CD1c-positive myeloid dendritic cell (primary cell): Measurements from ENCODE around the gene KRTAP20-1.

ENCODE experiments used
- DNase-seq: peaks from one replicate; pipeline ENCODE4 v3.0.0-alpha.2; 2016; ENCODE audit errors: extremely low spot score

KRTAP20-1 gene, protein sequence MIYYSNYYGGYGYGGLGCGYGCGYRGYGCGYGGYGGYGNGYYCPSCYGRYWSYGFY

GRCh38 chr21:30616125-30616524 is at the start of gene KRTAP20-1:
Gene KRTAP20-1, plus strand, starts transcription at chr21:30616425. Its CDS starts 30 bp downstream, at chr21:30616455.
- no peak for DNase-seq

- DNase-seq = no peak
Measured at GRCh38 chr21:30567617-30568016, 48.6 kb upstream of the KRTAP20-1 start.

GRCh38 chr21:30577766-30578165 is 38.5 kb upstream of the KRTAP20-1 start:
- no peak for DNase-seq

DNA sequence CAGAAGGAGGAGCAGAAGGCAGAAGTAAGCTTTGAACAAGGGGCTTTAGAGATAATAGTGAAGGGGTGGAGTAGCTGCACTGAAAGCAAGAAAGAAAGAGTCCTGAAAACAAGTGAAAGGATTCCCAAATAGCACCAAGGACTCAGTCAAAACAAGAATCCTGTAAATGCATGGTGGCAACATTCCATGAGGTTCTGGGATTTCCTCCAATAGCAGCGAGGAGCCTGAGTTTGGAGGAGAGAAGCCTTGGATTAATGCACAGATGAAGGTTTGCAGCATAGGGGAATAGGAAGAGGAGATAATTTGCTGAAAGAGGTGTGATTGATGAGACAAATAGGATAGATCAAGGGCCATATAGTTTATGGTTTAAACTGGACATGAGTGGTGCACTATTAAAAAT is 36.9 kb upstream of the KRTAP20-1 start:
- DNase-seq = no peak

- DNase-seq = no peak
Measured at GRCh38 chr21:30580132-30580531, 36.1 kb upstream of the KRTAP20-1 start.

DNA sequence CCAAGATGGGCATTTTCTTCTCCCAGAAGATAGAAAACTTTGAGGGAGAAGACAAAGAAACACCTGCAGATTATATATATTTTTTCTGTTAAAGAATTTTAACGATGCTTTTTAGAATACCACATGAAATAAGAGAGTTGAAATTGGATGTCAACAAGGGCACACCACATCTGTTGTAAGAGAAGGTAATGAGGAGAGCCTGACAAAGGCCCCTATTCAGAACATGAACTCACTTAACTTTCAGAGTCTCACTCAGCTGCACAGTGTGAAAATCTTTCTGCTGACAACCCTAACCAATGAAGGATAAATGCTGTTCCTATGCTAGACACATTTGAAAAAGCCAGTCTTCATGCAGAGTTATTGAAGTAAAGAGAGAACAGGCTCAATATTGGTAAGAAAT is 33.4 kb upstream of the KRTAP20-1 start:
- no peak for DNase-seq

GRCh38 chr21:30590297-30590696 is 25.9 kb upstream of the KRTAP20-1 start, which contains the start of gene KRTAP22-2:
Gene KRTAP22-2, minus strand, starts transcription at chr21:30590397.
- no peak for DNase-seq

GRCh38 chr21:30592140-30592539 is 24.1 kb upstream of the KRTAP20-1 start, which contains the start of gene KRTAP6-3:
Gene KRTAP6-3, plus strand, starts transcription at chr21:30592440. Its CDS starts 6 bp downstream, at chr21:30592446.
- no peak for DNase-seq

DNA sequence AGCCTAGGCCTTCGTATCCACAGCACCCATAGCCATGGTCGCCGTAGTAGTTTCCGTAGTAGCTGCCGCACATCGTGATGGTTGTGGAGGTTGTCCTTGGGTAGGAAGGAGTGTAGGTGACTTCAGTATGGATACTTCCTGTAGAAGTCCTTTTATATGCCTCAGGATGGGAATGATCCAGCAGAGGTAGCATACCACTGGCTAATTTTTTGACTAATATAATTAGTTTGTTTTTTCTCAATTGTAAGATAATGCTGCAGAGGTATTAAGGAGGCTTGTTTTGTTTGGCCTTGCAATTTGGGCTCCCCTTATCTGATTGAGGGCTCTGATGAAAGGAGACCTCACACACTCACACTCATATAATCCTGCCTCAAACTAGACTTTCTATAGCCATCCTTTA is 17.4 kb upstream of the KRTAP20-1 start, which contains the start of gene KRTAP6-2:
Gene KRTAP6-2 (minus strand): TSS at position 101 of the 400 bp plus-strand sequence. CDS start 28 bp downstream, at position 73.
- no peak for DNase-seq

DNA sequence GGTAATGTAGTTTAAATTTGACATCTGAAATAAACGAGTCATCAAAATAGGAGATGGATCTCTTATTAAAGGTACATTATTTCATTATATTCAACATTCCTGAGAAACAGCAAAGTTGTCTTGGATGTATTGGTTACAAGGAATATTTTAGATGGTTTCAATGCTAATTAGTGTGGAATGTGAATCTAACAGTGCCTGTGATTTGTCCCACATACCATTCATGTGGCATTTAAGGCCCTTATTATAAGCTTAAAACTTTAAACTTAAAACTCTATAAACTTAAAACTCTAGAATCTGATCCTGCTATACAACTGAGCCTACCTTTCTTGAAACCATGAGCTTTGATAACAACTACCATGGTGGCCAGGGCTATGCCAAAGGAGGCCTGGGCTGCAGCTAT is 15.4 kb upstream of the KRTAP20-1 start, which contains the start of gene KRTAP22-1:
Gene KRTAP22-1 (plus strand): TSS at position 301 of the 400 bp plus-strand sequence.
- DNase-seq = no peak

DNA sequence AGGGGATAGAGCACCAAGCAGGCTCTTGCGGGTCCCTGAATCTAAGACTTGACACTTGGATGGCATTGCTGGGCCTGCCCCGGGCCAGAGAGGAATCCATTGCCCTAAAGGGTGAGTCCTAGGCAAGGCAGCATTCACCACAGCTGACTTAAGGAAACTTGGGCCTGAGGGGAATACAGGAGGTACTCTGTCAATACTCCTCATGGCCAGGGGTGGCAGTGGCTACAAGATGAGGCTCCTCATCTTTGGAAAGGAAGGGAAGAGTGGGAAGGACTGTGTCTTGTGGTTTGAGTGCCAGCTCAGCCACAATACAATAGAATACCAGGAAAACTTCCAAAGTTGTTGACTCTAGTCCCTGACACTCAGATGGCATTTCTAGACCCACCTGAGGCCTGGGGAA is 10.3 kb upstream of the KRTAP20-1 start:
- DNase-seq = no peak

DNA sequence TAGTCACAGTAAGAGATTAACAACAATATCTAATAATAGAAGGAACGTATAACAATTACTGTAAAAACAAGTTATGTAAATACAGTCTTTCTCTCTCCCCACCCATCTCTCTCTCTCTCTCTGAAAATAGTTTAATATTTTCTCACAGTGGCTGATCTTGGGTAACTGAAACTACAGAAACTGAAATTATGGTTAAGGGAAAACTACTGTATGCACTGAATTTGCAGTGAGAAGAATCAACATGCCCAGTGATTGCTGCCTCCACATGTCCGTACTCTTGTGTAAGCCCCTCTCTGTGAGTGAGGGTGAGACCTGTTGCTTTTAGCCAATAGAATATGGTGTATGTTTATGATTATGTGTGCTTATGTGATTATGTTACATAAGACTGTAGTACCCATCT is 4.1 kb upstream of the KRTAP20-1 start:
- DNase-seq = no peak

DNA sequence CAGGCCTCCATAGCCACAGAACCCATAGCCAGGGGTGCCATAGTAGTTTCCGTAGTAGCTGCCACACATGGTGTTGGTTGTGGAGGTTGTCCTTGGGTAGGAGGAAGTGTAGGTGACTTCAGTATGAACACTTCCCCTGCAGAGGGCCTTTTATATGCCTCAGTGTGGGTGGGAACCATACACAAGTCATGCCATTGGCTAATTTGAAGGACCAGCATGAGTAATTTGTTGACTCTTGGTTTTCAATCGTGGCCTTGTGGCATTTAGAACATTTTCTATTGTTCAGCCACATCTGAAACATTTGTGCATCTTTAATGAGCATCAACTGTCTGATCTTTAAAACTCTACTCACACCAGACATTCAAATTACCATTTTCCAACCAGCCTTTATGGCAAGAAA is 2.4 kb upstream of the KRTAP20-1 start, which contains the start of gene KRTAP6-1:
Gene KRTAP6-1 (minus strand): TSS at position 95 of the 400 bp plus-strand sequence. CDS start 26 bp downstream, at position 69.
- DNase-seq = no peak

GRCh38 chr21:30615199-30615598 is 1.0 kb upstream of the KRTAP20-1 start:
- no peak for DNase-seq

- no peak for DNase-seq
Measured at GRCh38 chr21:30620080-30620479, 3.9 kb downstream of the KRTAP20-1 start.

DNA sequence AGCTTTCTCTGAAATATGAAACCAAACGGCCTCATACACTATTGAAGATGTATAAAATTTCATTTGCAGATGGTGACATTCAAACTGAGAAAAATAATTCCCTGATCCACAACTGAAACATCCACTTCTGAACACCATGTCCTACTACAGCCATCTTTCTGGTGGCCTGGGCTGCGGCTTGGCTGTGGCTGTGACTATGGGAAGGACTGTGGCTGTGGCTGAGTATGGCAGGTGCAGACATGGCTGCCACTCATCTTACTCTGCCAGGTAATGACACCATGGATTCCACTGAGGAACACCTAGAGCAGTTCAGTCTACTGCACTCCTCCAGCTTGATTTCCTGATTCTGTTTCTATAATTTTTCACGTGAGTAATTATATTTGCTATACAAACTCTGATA is 4.3 kb downstream of the KRTAP20-1 start, which contains the start of gene KRTAP20-4:
Gene KRTAP20-4 (plus strand): TSS at position 106 of the 400 bp plus-strand sequence.
- DNase-seq = no peak

DNA sequence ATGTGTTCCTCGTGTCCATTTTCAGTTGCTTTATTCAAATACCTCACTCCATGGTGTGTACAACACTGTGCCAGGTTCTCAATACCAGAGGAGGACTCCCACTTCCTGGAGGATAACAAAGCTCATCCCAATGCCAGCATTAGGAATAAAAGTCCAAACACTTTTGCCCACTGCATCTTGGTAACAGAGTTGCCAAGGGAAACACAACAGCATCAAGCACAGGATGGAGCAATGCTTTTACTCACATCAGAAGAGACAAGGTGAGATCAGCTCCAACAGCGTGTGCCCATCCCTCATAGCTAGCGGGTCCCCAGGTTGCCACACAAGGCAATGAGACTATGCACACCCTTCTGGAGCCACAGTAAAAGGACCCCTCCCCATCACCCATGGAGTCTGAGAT is 7.1 kb downstream of the KRTAP20-1 start:
- DNase-seq = no peak

- no peak for DNase-seq
Measured at GRCh38 chr21:30625449-30626165, 9.4 kb downstream of the KRTAP20-1 start.

DNA sequence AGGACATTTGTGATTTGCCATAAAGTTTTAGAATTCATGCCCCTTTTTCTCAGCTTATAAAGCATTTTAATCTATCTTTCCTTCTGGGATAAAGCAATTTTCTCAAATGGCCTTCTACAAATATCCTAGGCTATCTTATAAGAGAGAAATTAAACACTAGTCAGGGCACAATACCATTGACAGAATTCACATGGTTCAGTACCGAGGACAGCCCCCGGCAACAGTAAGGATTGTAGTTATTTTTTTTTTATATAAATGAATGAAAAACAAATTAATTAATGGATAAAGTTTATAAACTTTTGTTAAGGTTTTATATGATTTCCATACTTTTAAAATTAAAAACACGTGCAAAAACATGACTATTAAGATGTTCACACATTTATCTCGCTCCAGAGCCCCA is 11.9 kb downstream of the KRTAP20-1 start:
- DNase-seq = no peak

GRCh38 chr21:30629200-30629599 is 13.0 kb downstream of the KRTAP20-1 start:
- no peak for DNase-seq

DNA sequence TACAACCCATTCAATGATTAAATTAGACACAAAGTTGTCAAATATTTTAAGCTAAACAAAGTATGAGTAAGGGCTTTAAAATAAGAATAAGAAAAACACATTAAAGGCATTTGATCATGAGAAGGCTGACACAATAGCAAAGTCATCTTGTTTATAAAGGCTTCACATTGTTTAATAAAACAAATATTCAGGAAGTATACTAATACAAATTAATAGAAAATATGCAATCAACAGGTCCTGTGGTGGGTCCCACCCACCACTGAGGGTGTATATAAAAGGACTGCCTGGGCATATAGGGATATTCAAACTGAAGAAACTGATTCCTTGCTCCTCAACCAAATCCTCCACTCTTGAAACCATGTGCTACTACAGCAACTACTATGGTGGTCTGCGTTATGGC is 18.7 kb downstream of the KRTAP20-1 start, which contains the start of gene KRTAP20-2:
Gene KRTAP20-2 (plus strand): TSS at position 301 of the 400 bp plus-strand sequence. CDS start 58 bp downstream, at position 359.
- DNase-seq = no peak

DNA sequence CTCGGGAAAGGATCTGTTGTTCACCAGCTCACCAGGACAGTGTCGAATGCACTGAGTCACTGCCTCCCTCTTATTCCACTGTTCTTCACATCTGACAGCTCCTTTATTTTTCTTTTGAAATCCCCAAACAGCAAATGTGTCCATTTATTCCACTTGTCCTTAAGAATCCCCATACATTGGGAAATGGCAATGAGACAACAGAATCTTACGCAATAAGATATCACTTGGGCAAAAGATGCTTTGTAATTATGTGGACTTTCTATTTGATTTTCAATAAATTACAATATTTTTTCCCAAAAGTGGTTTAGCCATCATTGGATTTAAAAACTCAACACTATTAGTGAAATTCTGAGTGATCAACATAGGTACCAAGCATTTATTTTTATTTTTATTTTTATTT is 22.5 kb downstream of the KRTAP20-1 start:
- DNase-seq = no peak

DNA sequence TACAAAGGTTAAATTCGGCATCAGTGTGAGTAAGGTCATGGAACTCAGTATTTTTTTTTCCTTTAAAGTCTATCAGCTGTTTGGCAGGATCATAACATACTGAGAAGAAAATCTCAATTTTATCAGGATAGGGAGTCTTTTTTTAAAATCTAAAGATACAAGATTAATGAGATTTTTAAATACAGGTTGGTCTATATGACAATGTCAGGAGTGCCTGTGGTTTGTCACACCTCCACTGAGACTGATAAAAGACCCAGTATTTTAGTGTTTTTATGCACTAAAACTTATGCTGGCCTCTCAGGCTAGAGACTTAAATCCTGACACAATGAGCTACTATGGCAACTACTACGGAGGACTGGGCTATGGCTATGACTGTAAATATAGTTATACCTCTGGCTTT is 26.3 kb downstream of the KRTAP20-1 start, which contains the start of gene KRTAP20-3:
Gene KRTAP20-3 (plus strand): TSS at position 301 of the 400 bp plus-strand sequence.
- DNase-seq = no peak
